SK-N-SH (cell line): ENCODE results near the gene UTP11.

Experiments
- CTCF ChIP-seq: fragments of 200-600 bp; sonication (generic); IDR thresholded peaks from 2 replicates; pipeline ENCODE4 v1.6.1; 2017; ENCODE audit warnings: antibody characterized with exemption, mild to moderate bottlenecking, moderate library complexity
- FOXM1 ChIP-seq: IDR thresholded peaks from 2 replicates; pipeline ENCODE4 v1.4.0; 2012; ENCODE audit warnings: low read depth, mild to moderate bottlenecking
- POLR2AphosphoS5 ChIP-seq: IDR thresholded peaks from 2 replicates; pipeline ENCODE4 v1.6.1; 2012; ENCODE audit warnings: low read depth, low read length
- RAD21 ChIP-seq: IDR thresholded peaks from 2 replicates; pipeline ENCODE4 v1.6.1; 2012; ENCODE audit warnings: mild to moderate bottlenecking, low read length
- REST ChIP-seq: IDR thresholded peaks from 2 replicates; pipeline ENCODE4 v1.6.1; 2012; ENCODE audit warnings: mild to moderate bottlenecking, low read depth, low read length, moderate library complexity
- SMC3 ChIP-seq: IDR thresholded peaks from 2 replicates; pipeline ENCODE4 v1.6.1; 2012; ENCODE audit warnings: low read depth, low read length, improper control_type of control experiment
- TAF1 ChIP-seq: IDR thresholded peaks from 2 replicates; pipeline ENCODE4 v1.6.1; 2012; ENCODE audit warnings: low read depth, mild to moderate bottlenecking, low read length, moderate library complexity, borderline replicate concordance

- TF ChIP-seq CTCF (no peak), REST (no peak), POLR2AphosphoS5 (no peak), RAD21 (no peak), FOXM1 (no peak), SMC3 (no peak), TAF1 (no peak)
These were observed 48.0 kb downstream of the UTP11 start for GRCh38 chr1:38060498-38060897.
